Gastrocnemius medialis (tissue), 4 donors: ENCODE measurements around the gene TNFAIP3.

Experiments used
- POLR2A ChIP-seq, 2 donors: fragments of 450-650 bp; IDR thresholded peaks; one replicate each; pipeline ENCODE4 v1.6.1; 2017; ENCODE audit warnings: antibody characterized with exemption in 2 of 2, mild to moderate bottlenecking in 2 of 2, moderate library complexity in 2 of 2
- TF ChIP-seq, protein P1 (sequence below), 5 experiments: fragments of 450-650 bp in 3 of 5; fragments of 200-600 bp in 2 of 5; sonication (generic) in 2 of 5; IDR thresholded peaks in 4 of 5; conservative IDR thresholded peaks in 1 of 5; 1 replicate in 4 of 5; 2 replicates in 1 of 5; pipeline ENCODE4 v1.5.1; 2016 to 2019; ENCODE audit warnings: antibody characterized with exemption in 5 of 5, mild to moderate bottlenecking in 3 of 5, moderate library complexity in 3 of 5

DNA sequence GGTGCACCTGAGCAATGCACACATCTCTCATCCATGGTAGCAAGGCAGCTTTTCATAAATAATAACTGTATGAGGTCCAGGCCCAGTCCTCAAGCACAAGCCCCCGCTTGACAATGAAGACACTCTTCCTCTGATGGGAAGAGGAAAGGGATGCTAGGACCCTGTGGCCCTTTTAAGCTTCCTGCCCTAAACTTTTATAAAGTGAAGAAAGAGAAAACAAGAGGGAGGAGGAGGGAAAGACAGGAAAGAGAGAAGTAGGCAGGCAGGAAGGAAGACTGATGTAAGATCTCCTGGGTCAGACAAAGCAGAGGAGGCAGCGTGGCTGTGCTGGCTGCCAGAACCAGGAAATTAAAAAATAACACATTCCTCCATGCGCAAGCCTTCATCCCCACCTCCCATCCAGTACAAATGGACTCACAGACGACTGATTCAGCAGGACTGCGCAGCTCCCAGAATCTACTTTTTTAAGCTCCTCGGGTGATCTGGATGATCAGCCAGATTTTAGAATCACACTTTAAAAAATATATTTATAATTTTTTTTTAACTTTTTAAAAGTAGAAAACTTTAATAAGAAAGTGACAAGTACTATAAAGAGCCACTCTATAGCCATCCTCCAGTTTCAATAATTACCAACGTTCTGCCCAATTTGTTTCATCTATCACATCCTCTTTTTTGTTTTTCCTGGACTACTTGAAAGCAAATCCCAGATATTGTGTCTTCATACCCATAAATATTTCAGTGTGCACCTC lies 16.5 kb downstream of the TNFAIP3 start:
- TF ChIP-seq, protein P1, sequence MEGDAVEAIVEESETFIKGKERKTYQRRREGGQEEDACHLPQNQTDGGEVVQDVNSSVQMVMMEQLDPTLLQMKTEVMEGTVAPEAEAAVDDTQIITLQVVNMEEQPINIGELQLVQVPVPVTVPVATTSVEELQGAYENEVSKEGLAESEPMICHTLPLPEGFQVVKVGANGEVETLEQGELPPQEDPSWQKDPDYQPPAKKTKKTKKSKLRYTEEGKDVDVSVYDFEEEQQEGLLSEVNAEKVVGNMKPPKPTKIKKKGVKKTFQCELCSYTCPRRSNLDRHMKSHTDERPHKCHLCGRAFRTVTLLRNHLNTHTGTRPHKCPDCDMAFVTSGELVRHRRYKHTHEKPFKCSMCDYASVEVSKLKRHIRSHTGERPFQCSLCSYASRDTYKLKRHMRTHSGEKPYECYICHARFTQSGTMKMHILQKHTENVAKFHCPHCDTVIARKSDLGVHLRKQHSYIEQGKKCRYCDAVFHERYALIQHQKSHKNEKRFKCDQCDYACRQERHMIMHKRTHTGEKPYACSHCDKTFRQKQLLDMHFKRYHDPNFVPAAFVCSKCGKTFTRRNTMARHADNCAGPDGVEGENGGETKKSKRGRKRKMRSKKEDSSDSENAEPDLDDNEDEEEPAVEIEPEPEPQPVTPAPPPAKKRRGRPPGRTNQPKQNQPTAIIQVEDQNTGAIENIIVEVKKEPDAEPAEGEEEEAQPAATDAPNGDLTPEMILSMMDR (IDR thresholded peaks at IDR 0.05 in 4 of 5, conservative IDR thresholded peaks at IDR 0.05 in 1 of 5): no peak
- no peak for TF ChIP-seq POLR2A (IDR thresholded peaks at IDR 0.05)
